Measurements from ENCODE around the gene PRICKLE3. TPM values are rescaled to one million over a fixed set of nuclear protein-coding genes. Genes with fewer than 3 reads are reported as not detected.

PRICKLE3 gene
- total RNA-seq, 1 donor from 2014 or later, result 12.7 TPM

DNA sequence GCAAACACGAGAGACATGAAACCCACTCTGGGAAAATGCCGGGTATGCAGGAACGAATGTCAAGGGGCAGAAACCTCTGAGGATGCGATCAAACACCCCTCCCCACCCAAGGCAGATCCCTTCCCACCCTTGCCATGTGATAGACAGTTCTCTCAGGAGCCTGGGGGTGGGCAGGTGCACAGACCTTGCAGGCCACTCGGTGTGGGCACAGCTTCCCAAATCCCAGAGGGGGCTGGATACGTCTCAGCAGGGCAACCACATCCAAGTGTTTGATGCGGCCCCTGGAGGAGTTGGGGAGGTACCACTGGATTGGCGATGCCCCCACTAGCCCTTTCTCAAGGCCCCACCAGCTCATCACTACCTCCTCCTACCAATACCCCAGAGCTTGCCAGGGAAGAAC is 24.2 kb upstream of the PRICKLE3 start:
- no peak overlapping the region for H3K4me3 ChIP-seq (ENCODE audit: low read depth, low read length)
- H3K27me3 ChIP-seq (ENCODE audit: control insufficient read depth, insufficient read depth, low read length), result no peaks in the 10 kb centered on the region
- no peak for DNase-seq (ENCODE audit: low read depth)
- H3K36me3 ChIP-seq (ENCODE audit: control insufficient read depth, insufficient read depth, low read length), result no peaks in the 10 kb centered on the region
- TF ChIP-seq CTCF (IDR thresholded peaks at IDR 0.05; ENCODE audit: insufficient read depth, low read length, poor library complexity, severe bottlenecking), result no peak

GRCh38 chrX:49209434-49210251 is 23.5 kb upstream of the PRICKLE3 start:
- H3K36me3 ChIP-seq (ENCODE audit: control insufficient read depth, insufficient read depth, low read length), result no peaks in the 10 kb centered on the region
- no peak for TF ChIP-seq CTCF (IDR thresholded peaks at IDR 0.05; ENCODE audit: insufficient read depth, low read length, poor library complexity, severe bottlenecking)
- no peaks in the 10 kb centered on the region for H3K27me3 ChIP-seq (ENCODE audit: control insufficient read depth, insufficient read depth, low read length)
- no peak for DNase-seq (ENCODE audit: low read depth)
- no peak overlapping the region for H3K4me3 ChIP-seq (ENCODE audit: low read depth, low read length)

DNA sequence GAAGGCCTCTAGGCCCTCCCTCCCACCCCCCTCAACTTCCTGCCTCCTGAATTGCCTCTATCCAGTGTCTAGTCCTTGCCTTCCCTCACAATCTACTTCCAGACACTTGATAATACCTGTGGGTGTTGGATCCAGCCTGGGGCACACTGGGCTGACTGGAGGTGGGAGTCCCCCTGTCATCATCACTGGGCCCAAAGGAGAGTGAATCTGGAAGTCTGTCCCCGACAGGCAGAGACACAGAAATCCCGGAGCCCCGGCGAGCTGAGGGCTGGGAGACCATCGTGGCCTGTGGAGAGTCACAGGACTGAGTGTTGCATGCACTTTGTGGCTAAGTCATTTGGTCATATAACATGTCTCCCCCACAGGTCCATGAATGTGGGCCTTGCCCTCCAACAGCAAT is 22.2 kb upstream of the PRICKLE3 start:
- no peak for TF ChIP-seq CTCF (IDR thresholded peaks at IDR 0.05; ENCODE audit: insufficient read depth, low read length, poor library complexity, severe bottlenecking)
- DNase-seq (ENCODE audit: low read depth), result no peak
- H3K4me3 ChIP-seq (ENCODE audit: low read depth, low read length), result no peak overlapping the region
- no peaks in the 10 kb centered on the region for H3K27me3 ChIP-seq (ENCODE audit: control insufficient read depth, insufficient read depth, low read length)
- H3K36me3 ChIP-seq (ENCODE audit: control insufficient read depth, insufficient read depth, low read length), result no peaks in the 10 kb centered on the region

GRCh38 chrX:49206543-49206942 is 20.4 kb upstream of the PRICKLE3 start:
- Histone ChIP-seq H3K36me3 (ENCODE audit: control insufficient read depth, insufficient read depth, low read length) (no peaks in the 10 kb centered on the region), H3K27me3 (ENCODE audit: control insufficient read depth, insufficient read depth, low read length) (no peaks in the 10 kb centered on the region), H3K4me3 (ENCODE audit: low read depth, low read length) (no peak overlapping the region)
- no peak for DNase-seq (ENCODE audit: low read depth)
- no peak for TF ChIP-seq CTCF (IDR thresholded peaks at IDR 0.05; ENCODE audit: insufficient read depth, low read length, poor library complexity, severe bottlenecking)

DNA sequence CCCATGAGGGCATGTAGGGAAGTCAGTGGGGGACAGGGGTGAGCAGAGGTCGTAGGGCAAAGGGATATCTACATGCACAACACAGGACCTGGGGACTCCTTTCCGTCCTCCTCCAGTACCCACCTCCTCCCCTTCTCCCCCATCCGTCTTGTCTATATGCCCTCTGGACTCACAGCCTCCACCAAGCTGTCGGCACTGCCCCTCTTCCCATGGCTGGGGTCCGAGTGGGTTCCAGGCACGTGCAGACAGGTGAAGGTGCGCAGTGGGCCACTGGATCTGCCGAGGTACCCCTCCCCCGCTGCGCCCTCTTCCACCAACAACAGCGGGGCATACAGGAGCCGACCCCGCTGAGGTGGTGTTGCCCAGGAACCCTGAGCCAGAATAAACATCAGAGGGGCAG is 19.3 kb upstream of the PRICKLE3 start:
- Histone ChIP-seq H3K36me3 (ENCODE audit: control insufficient read depth, insufficient read depth, low read length) (no peaks in the 10 kb centered on the region), H3K4me3 (ENCODE audit: low read depth, low read length) (no peak overlapping the region), H3K27me3 (ENCODE audit: control insufficient read depth, insufficient read depth, low read length) (no peaks in the 10 kb centered on the region)
- no peak for DNase-seq (ENCODE audit: low read depth)
- no peak for TF ChIP-seq CTCF (IDR thresholded peaks at IDR 0.05; ENCODE audit: insufficient read depth, low read length, poor library complexity, severe bottlenecking)

DNA sequence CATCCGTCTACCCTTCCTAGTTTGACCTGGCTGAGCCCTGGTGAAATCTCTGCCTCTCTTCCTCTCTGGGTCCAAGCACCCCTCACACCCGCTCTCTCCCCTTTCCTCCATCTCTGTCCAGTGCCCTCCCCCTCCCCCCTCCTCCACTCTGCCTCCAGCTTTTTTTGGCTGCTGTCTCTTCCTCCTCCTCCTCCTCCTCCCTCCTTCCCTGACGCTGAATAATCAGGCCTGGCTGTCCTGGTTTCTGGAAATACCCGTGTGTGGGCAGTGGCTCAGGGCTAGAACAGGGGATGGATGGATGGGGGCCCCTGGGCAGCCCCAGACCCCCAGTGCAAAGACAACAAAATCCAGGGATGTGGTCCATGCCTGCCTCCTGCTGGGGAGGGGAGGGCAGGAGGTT is 18.5 kb upstream of the PRICKLE3 start:
- Histone ChIP-seq H3K27me3 (ENCODE audit: control insufficient read depth, insufficient read depth, low read length) (no peaks in the 10 kb centered on the region), H3K36me3 (ENCODE audit: control insufficient read depth, insufficient read depth, low read length) (no peaks in the 10 kb centered on the region), H3K4me3 (ENCODE audit: low read depth, low read length) (no peak overlapping the region)
- TF ChIP-seq CTCF (IDR thresholded peaks at IDR 0.05; ENCODE audit: insufficient read depth, low read length, poor library complexity, severe bottlenecking), result no peak
- no peak for DNase-seq (ENCODE audit: low read depth)
